Stimulated activated naive CD4-positive, alpha-beta T cell treated with Interleukin-2 at 50 U/mL for 16 hours (primary cell): ENCODE measurements around the gene DNAL4.

Experiments used
- DNase-seq: peaks from one replicate; lab custom pipeline; 2025; lab: John Stamatoyannopoulos, UW

DNAL4 gene

GRCh38 chr22:38740116-38740723, 53.7 kb downstream of the DNAL4 start:
- no peak for DNase-seq

- DNase-seq, result no peak
Observed at GRCh38 chr22:38739300-38740055, 54.5 kb downstream of the DNAL4 start.

- no peak for DNase-seq
Observed at GRCh38 chr22:38738475-38739070, 55.4 kb downstream of the DNAL4 start.

GRCh38 chr22:38737302-38738060, 56.5 kb downstream of the DNAL4 start:
- DNase-seq, result no peak

- no peak for DNase-seq
Observed at GRCh38 chr22:38736257-38736570, 57.7 kb downstream of the DNAL4 start.

GRCh38 chr22:38735465-38736256, 58.3 kb downstream of the DNAL4 start:
- no peak for DNase-seq

GRCh38 chr22:38735126-38735464, 58.8 kb downstream of the DNAL4 start:
- DNase-seq, result no peak

- no peak for DNase-seq
Observed at GRCh38 chr22:38734421-38735100, 59.4 kb downstream of the DNAL4 start.

GRCh38 chr22:38733724-38734381, 60.1 kb downstream of the DNAL4 start:
- DNase-seq, result no peak

GRCh38 chr22:38733329-38733723, 60.6 kb downstream of the DNAL4 start:
- peak; percentile 29 for DNase-seq

GRCh38 chr22:38732251-38732815, 61.6 kb downstream of the DNAL4 start:
- DNase-seq, result no peak

- DNase-seq, result no peak
Observed at GRCh38 chr22:38731703-38732161, 62.2 kb downstream of the DNAL4 start.

- DNase-seq, result no peak
Observed at GRCh38 chr22:38730411-38730871, 63.5 kb downstream of the DNAL4 start.

GRCh38 chr22:38729946-38730345, 64.0 kb downstream of the DNAL4 start:
- no peak for DNase-seq

- DNase-seq, result no peak
Observed at GRCh38 chr22:38728871-38729796, 64.8 kb downstream of the DNAL4 start.
